ENCODE data around the gene TMCO6. TPM values are rescaled to one million over a fixed set of nuclear protein-coding genes. Genes with fewer than 3 reads are reported as not detected.
A peak's percentile ranks its signal among the peaks of the same experiment; 100 is the strongest.
"Not testable (repeated sequence)": the region's sequence is repeated elsewhere in the genome, so short reads cannot be mapped to it uniquely, and the experiment has no call there.

The TMCO6 gene
- 10 to 100 TPM; 16.5 to 25.0 (median 22.1) TPM for polyA plus RNA-seq (ENCODE audit: insufficient read length in 3 of 3)
- long read RNA-seq, donor 1, partial matches to known transcripts = 50 of 712 reads
- long read RNA-seq, donor 1, other reads (novel, unspliced or antisense) = 661 of 712 reads
- long read RNA-seq, donor 2, partial matches to known transcripts = 37 of 523 reads
- long read RNA-seq, donor 2, other reads (novel, unspliced or antisense) = 484 of 523 reads
- long read RNA-seq, donor 3, partial matches to known transcripts = 7 of 8 reads
- long read RNA-seq, donor 3, other reads (novel, unspliced or antisense) = 0 of 8 reads
- long read RNA-seq, donor 4, partial matches to known transcripts = 11 of 15 reads
- long read RNA-seq, donor 4, other reads (novel, unspliced or antisense) = 0 of 15 reads
- long read RNA-seq, donor 5, partial matches to known transcripts = 0 of 2 reads
- long read RNA-seq, donor 5, other reads (novel, unspliced or antisense) = 0 of 2 reads
- long read RNA-seq, donor 6, partial matches to known transcripts = 10 of 15 reads
- long read RNA-seq, donor 6, other reads (novel, unspliced or antisense) = 0 of 15 reads
- long read RNA-seq, donor 7, partial matches to known transcripts = 495 of 509 reads
- long read RNA-seq, donor 7, other reads (novel, unspliced or antisense) = 11 of 509 reads
- long read RNA-seq, donor 8, partial matches to known transcripts = 0 of 1 reads
- long read RNA-seq, donor 8, other reads (novel, unspliced or antisense) = 0 of 1 reads
- long read RNA-seq, donor 9, partial matches to known transcripts = 502 of 519 reads
- long read RNA-seq, donor 9, other reads (novel, unspliced or antisense) = 14 of 519 reads
- long read RNA-seq, donor 10, partial matches to known transcripts = 404 of 426 reads
- long read RNA-seq, donor 10, other reads (novel, unspliced or antisense) = 18 of 426 reads
- long read RNA-seq, donor 11, partial matches to known transcripts = 20 of 29 reads
- long read RNA-seq, donor 11, other reads (novel, unspliced or antisense) = 6 of 29 reads
- long read RNA-seq, donor 12, transcript TMCO6-203 (12 exons, 1,887 nt) = major isoform, 5 of 12 reads
- long read RNA-seq, donor 12, partial matches to known transcripts = 7 of 12 reads
- long read RNA-seq, donor 12, other reads (novel, unspliced or antisense) = 0 of 12 reads
- long read RNA-seq, donor 13, partial matches to known transcripts = 19 of 20 reads
- long read RNA-seq, donor 13, other reads (novel, unspliced or antisense) = 0 of 20 reads
- long read RNA-seq, donor 14, partial matches to known transcripts = 6 of 11 reads
- long read RNA-seq, donor 14, other reads (novel, unspliced or antisense) = 0 of 11 reads
- long read RNA-seq, donor 15, partial matches to known transcripts = 11 of 18 reads
- long read RNA-seq, donor 15, other reads (novel, unspliced or antisense) = 0 of 18 reads
- long read RNA-seq, donor 16, partial matches to known transcripts = 0 of 3 reads
- long read RNA-seq, donor 16, other reads (novel, unspliced or antisense) = 0 of 3 reads

DNA sequence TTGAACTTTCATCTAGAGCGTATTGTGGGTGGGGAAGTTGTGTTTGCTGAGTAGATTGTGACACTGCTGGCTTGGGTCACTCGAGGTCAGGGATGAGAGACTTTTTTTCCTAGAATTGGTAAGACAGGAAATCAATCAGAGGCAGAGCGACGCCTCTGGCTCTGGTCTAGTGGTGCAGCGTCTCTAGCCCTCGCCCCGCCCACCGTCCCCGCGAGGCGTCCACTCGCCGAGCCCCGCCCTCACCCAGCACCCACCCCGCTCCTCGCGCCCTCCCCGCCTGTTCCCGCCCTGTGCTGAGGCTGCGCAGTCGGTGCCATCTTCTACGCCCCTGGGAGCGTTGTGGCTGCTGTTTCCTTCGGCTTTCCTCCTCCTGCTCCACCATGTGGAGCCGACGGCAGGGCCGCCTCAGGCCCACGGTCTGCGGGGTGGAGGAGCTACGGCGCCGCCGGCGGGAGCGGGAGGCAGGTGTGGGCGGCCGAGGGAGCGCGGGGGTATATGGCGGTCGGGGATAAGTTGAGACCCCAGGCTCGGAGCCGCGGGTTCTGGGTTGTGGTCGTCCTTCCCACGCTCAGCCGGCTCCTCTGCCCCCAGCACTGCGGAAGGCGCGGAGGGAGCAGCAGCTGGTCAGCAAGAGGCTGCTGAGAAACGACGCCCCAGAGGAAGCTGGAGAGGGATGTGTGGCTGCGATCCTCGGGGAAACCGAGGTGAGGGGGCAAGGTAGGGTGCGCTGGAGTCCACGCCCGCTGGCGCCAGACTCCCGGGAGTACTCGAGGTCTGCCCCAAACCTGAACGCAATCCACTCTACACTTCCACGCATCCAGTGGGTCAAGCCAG is at the start of gene TMCO6:
Gene TMCO6 (plus strand): TSS at position 304 of the 834 bp plus-strand sequence. CDS start 77 bp downstream, at position 381.
- DNase-seq = peak; percentile 93

DNA sequence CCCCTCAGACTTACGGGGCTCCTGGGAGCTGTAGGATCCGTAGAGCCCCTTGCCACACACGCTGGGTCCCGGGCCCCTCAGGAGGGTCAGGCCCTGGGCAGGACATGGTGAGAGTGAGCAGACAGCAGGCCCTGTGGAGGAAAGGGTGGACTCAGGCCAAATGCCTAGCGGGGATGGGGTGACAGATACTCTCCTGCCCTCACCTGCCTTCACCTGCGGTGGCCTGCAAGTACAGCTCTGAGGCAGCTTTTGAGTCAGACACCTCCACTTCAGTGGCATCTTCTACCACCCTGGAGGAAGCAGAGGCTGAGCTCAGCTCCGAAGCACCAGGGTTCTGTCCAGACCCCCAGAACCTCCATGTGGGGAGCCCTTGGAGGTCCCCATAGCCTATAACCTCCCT is 48.4 kb upstream of the TMCO6 start:
- DNase-seq = no peak

DNA sequence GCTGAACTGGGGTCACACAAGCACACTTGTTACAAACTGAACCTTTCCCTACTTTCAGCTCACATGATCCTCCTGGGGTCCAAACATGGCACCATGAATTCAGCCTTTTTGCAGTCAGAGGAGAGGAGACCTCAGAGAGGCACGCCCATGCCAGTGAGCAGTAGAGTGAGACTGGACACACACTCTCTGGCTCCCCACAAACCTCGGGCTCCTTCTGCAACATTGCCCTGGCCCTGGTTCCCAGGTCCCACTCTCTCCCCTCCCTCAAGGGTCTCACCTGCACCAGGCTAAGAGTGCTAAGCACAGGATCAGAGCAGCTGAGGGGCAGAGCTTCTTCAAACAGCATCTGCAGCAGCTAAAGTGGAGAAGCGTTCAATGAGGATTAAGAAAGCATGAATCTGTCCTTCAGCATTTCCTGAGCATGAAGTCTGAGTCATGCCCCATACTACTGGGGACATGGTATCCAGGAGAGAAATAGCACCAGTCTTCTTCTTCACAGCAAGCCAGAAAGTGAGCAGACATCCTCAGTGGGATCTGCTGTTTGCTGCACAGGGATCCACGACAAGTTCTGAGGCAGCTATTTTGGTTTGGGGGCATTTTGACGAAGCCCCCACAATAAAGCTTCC is 47.4 kb upstream of the TMCO6 start:
- no peak for DNase-seq

DNA sequence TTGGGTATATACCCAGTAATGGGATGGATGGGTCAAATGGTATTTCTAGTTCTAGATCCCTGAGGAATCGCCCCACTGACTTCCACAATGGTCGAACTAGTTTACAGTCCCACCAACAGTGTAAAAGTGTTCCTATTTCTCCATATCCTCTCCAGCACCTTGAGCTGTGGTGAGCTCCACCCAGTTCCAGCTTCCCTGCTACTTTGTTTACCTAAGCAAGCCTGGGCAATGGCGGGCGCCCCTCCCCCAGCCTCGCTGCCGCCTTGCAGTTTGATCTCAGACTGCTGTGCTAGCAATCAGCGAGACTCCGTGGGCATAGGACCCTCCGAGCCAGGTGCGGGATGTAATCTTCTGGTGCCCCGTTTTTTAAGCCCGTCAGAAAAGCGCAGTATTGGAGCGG is 46.2 kb upstream of the TMCO6 start:
- not testable (repeated sequence) for DNase-seq

DNA sequence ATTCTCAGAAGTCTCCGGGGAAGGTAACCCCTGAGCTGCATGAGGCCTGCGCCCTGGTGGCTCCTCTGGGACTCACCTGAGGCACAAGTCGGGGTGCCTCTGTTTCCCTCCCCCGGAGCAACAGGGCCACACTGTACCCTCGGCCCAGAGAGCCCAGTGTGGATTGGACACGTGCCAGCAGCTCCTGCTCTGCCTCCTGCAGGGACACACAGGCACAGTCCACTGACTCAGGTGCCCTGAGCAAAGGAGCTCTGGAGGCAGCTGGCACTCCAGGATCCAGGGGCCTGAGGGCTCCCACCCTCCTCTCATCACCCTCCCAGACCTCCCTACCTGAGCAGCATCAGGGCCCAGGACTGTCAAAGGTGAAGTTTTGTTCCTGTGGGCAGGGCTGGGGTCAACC is 45.1 kb upstream of the TMCO6 start:
- DNase-seq = no peak

DNA sequence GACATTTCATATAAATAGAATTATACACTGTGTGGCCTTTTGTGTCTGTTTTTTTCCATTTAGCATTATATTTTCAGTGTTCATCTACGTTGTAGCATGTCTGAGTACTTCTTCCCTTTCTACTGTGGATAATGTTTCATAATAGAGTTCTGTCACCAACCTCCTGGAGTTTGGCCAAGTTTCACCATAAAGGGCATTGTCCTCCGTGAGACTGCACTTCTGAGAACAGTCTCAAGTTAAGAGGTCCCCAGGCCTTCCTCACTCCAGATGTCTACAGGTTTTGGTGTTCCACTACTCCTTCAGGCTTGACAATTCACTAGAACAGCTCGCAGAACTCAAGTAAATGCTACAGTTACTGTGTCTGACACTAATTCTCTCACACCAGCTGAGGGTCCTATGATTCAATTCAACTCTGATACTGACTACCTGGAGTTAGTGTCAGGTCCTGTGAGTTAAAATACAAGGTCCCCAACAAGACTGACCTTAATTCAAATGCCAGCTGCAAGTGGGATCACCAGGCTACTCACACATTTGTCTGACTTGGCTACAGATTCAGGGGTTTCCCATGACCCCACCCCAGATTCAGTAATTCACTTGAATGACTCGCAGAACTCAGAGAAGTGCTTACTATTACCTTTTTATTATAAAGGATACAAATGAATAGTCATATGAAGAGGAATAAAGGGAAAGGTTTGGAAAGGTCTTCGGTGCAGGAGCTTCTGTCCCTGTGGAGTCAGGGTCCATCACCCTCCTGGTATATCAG is 43.5 kb upstream of the TMCO6 start:
- DNase-seq = no peak

DNA sequence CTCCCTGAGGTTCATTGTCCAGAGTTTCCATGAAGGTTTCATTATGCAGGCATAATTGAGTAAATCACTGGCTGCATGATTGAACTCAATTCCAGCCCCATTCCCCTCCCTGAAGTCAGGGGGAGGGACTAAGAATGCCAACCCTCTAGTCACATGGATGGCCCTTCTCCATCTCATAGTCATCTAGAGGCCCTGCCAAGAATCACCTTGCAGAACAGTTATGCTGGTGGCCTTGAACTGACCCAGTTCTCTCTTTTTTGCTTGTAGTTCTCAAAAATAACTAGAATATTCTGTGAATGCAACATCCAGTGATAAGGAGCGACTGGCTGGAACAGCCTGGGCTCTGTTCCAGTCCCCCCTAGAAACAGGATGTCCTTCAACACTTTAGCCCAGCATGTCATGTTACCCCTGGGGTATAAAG is 42.9 kb upstream of the TMCO6 start:
- no peak for DNase-seq

DNA sequence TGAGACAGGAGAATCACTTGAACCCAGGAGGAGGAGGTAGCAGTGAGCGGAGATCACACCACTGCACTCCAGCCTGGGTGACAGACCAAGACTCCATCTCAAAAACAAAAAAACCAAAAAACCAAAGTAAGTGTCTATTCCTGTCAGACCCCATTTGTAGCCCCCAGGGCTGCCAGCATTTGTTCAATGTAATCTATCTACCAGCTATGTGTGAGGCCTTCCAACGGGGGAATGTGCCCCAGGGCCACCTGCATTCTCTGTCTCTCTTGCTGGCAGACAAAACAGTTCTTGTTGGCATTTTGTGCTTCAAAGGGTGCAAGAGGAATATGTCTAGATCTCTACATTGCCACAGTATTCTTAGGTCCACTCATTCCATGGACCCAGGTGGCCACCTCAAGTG is 40.4 kb upstream of the TMCO6 start:
- DNase-seq = no peak

DNA sequence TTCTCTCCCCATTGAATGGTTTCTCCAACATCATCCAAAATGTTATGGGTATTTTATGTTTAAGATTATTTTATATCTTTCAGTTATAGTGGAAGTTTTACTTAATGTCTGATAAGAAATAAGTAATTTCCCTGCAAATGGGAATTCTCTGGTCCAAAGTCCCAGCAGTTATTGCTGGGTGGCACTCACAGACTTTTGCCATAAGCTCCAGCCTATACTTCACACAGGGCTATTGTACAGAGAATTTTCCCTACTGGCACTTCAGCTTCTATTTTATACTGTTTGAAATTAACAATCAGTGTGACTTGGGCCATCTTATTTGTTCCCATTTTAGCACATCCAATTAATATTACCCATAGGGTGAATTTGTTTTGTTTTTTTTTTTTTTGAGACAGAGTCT is 39.2 kb upstream of the TMCO6 start:
- DNase-seq = no peak

DNA sequence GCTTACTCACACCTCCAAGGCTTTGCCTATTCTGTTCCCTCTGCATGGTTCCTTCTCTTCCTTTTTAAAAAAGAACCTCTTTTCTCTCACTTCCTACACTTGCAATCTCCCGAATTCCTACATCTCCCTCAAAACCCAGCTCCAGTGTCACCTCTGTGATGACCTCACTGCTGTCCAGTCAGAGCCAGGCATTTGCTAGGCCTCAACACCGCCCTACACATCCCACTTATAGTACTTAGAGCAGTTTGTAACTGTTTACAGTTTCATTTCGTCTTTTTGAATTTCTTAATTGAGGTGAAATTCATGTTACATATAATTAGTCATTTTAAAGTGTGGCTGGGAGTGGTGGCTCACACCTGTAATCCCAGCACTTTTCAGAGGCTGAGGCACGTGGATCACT is 37.1 kb upstream of the TMCO6 start:
- no peak for DNase-seq

DNA sequence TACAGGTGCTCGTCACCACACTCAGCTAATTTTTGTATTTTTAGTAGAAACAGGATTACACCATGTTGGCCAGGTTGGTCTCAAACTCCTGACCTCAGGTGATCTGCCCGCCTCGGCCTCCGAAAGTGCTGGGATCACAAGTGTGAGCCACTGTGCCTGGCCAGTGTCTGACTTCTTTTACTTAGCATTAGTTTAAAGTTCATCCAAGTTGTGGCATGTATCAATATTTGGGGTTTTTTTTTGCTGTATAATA is 35.9 kb upstream of the TMCO6 start:
- not testable (repeated sequence) for DNase-seq

DNA sequence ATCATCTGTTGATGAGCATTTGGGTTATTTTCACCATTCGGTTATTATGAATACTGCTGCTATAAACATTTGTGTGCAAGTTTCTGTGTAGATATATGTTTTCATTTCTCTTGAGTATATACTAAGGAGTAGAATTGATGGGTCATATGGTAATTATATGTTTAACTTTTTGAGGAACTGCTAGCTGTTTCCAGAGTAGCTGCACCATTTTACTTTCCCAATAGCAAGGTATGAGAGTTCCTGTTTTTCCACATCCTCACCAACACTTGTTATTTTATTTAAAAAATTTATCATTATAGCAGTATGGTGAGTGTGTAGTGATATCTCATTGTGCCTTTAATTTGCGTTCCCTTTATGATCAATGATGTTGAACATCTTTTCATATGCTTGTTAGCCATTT is 35.5 kb upstream of the TMCO6 start:
- DNase-seq = no peak

DNA sequence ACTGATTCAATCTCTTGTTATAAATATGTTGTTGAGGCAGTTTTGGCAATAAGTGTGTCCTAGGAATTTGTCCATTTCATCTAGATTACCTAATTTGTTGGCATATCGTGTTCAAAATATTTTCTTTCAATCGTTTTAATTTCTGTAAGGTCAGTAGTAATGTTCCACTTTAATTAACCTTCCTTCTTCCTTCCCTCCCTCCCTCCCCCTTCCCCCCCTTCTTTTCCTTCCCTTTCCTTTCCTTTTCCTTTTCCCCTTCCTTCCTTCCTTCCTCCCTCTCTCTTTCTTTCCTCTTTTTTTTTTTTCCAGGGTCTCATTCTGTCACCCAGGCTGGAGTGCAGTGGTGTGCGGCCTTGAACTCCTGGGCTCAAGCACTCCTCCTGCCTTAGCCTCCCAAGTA is 33.4 kb upstream of the TMCO6 start:
- DNase-seq = no peak

DNA sequence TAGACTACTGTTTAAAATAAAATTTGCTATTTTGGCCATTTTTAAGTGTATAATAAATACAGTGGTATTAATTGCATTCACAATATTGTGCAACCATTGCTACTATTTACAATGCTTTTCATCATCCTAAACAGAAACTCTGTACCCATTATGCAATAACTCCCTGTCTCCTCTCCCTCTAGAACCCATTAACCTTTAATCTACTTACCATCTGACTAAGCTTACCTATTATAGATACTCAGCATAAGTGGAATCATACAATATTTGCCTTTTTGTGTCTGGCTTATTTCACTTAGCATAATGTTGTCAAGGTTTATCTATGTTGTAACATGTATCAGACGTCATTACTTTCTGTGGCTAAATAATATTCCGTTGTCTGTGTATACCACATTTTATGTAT is 32.2 kb upstream of the TMCO6 start:
- DNase-seq = no peak

DNA sequence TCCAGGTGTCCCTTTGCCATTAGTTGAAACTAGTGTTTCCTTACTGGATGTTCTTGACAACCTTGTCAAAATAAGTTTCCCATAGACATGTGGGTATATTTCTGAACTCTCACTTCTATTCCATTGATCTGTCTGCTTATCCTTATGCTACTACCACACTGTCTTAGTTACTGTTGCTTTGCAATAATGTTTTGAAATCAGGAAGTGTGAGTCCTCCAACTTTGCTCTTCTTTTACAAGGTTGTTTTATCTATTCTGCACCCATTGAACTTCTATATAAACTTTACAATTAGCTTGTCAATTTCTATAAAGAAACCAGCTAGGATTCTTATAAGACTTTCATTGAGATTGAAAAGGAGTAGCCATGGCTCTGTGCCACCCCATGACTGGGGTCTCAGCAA is 30.5 kb upstream of the TMCO6 start:
- DNase-seq = no peak

DNA sequence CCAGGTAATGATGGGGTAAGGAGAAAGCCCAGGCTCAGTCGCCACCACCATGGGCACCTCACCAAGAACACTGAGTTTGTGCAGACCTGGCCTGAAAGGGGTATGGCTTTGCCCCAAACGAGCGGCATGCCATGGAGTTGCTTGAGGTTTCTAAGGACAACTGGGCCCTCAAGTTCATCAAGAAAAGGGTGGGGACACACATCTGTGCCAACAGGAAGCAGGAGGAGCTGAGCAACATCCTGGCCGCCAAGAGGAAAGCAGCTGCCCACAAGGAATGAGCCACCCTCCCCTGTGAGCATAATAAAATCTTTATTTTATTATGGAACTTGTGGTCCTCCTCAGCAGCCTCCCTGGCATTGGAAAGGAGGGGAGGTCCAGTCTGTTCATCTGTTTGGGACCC is 30.1 kb upstream of the TMCO6 start:
- no peak for DNase-seq

DNA sequence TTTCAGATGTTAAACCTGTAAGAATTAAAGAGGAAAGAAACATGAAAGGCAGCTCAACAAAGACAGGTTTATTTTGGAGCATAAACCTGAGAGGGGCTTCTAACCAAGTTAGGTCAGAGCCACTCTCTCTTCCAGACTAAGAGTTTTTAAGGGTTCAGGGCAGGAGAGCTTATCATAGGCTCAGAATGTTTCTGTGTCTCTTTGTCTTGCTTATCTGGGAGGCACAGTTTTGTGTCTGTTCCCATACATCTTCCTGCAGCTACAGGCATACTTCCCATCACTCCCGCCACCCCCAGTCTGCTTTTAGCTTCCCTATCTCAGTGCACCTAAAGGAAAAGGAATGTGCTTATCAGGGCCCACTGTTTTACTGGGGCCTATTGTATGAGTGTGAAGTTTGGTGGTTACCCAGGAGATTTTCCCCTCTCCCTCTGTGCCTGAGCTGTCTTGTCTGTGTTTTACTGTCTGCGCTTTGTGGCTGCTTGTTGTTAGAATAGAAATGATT is 28.2 kb upstream of the TMCO6 start:
- DNase-seq = no peak

DNA sequence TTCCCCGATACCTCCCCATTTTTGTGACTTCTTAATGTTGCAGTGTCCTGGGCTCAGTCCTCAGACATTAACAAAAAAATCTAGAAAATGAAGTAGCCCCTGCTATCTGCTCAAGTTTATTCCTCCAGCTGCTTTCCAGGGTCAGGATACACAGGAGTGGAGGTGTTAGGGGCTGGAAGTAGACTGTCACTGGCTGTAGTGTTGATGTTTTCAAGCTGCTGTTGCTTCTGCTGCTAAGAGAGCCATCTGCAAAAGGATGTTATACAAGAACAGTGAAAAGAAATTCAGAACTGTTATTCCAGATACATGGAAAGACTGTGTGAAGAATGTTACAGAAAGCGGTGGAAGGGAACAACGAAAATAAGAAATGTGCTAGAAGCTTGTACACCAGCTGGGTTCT is 16.9 kb upstream of the TMCO6 start:
- peak; percentile 12 for DNase-seq

DNA sequence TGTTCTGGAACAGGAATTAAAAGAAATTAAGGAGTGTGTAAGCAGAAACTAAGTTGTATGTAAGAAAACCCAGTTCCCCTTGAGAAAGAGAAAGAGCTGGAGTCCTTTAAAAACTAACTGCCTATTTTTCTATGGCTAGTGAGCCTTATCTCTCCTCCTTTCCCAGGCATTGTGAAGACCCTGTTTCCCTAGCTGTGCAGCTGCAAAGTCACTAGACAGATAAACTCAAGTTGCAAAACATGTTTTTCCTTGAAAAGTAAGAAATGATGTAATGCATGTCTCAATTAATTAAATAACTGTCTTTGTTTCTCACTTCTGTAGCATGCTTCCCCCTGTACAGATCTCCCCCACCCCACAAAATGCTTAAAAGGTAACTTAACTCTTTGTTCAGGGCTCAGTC is 16.2 kb upstream of the TMCO6 start:
- DNase-seq = not testable (repeated sequence)

DNA sequence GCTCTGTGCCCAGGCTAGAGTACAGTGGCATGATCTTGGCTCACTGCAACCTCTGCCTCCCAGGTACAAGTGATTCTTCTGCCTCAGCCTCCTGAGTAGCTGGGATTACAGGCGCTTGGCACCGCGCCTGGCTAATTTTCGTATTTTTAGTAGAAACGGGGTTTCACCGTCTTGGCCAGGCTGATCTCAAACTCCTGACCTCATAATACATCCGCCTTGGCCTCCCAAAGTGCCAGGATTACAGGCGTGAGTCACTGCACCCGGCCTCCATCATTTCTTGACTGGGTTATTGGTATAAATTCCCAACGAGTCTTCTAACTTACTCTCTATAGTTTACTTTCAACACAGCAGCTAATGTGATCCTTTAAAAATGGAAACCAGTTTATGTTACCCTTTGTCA is 14.4 kb upstream of the TMCO6 start:
- DNase-seq = not testable (repeated sequence)
